H9 (cell line): ENCODE data around the gene CEP44. TPM values are rescaled to one million over a fixed set of nuclear protein-coding genes. Genes with fewer than 3 reads are reported as not detected.
"Not testable (repeated sequence)": the region's sequence is repeated elsewhere in the genome, so short reads cannot be mapped to it uniquely, and the experiment has no call there.

ENCODE experiments used
- DNase-seq: peaks from one replicate; pipeline ENCODE4 v3.0.0-alpha.2; 2017
- H2AFZ ChIP-seq: one replicate; pipeline ENCODE4 v1.6.1; 2013; ENCODE audit warnings: mild to moderate bottlenecking, low read length, control low read depth, moderate library complexity
- H2AK5ac ChIP-seq: 2 replicates; pipeline ENCODE4 v1.6.1; 2013; ENCODE audit warnings: low read length, control low read depth, mixed read lengths; ENCODE audit not compliant: insufficient read length
- H2BK120ac ChIP-seq: one replicate; pipeline ENCODE4 v1.6.1; 2013; ENCODE audit warnings: low read depth, mild to moderate bottlenecking, low read length, control low read depth, inconsistent platforms; ENCODE audit not compliant: poor library complexity, severe bottlenecking
- H2BK12ac ChIP-seq: 2 replicates; pipeline ENCODE4 v1.6.1; 2013; ENCODE audit warnings: low read length, control low read depth, mixed read lengths, low read depth; ENCODE audit not compliant: insufficient read length
- H2BK15ac ChIP-seq: 2 replicates; pipeline ENCODE4 v1.6.1; 2013; ENCODE audit warnings: low read depth, low read length, control low read depth
- H2BK20ac ChIP-seq: one replicate; pipeline ENCODE4 v1.6.1; 2013; ENCODE audit warnings: low read depth, mild to moderate bottlenecking, low read length, control low read depth, inconsistent platforms; ENCODE audit not compliant: poor library complexity, severe bottlenecking
- H2BK5ac ChIP-seq: 2 replicates; pipeline ENCODE4 v1.6.1; 2013; ENCODE audit warnings: low read length, control low read depth, mixed read lengths; ENCODE audit not compliant: insufficient read length
- H3K14ac ChIP-seq: 2 replicates; pipeline ENCODE4 v1.6.1; 2013; ENCODE audit warnings: low read length, control low read depth; ENCODE audit not compliant: insufficient read depth
- H3K18ac ChIP-seq: 2 replicates; pipeline ENCODE4 v1.6.1; 2013; ENCODE audit warnings: low read depth, mild to moderate bottlenecking, mixed read lengths, low read length, control low read depth; ENCODE audit not compliant: insufficient read length
- H3K23ac ChIP-seq: 2 replicates; pipeline ENCODE4 v1.6.1; 2013; ENCODE audit warnings: low read length, control low read depth, mixed read lengths, low read depth; ENCODE audit not compliant: insufficient read length
- H3K23me2 ChIP-seq: 2 replicates; pipeline ENCODE4 v1.6.1; 2013; ENCODE audit warnings: low read depth, mild to moderate bottlenecking, mixed read lengths, low read length, control low read depth; ENCODE audit not compliant: insufficient read length, poor library complexity, severe bottlenecking
- H3K27ac ChIP-seq: 2 replicates; pipeline ENCODE4 v1.5.1; 2013; ENCODE audit warnings: low read length, control low read depth, mixed read lengths, low read depth; ENCODE audit not compliant: insufficient read length
- H3K27me3 ChIP-seq: 2 replicates; pipeline ENCODE4 v1.6.1; 2013; ENCODE audit warnings: low read length, control low read depth, inconsistent platforms; ENCODE audit not compliant: insufficient read depth
- H3K4ac ChIP-seq: 2 replicates; pipeline ENCODE4 v1.6.1; 2013; ENCODE audit warnings: low read depth, mild to moderate bottlenecking, control low read depth, inconsistent platforms, low read length, moderate library complexity
- H3K4me1 ChIP-seq: 2 replicates; pipeline ENCODE4 v1.6.1; 2013; ENCODE audit warnings: low read length, control low read depth, inconsistent platforms; ENCODE audit not compliant: insufficient read depth
- H3K4me2 ChIP-seq: 2 replicates; pipeline ENCODE4 v1.6.1; 2013; ENCODE audit warnings: low read length, control low read depth, mixed read lengths; ENCODE audit not compliant: insufficient read length, insufficient read depth
- H3K56ac ChIP-seq: 2 replicates; pipeline ENCODE4 v1.6.1; 2013; ENCODE audit warnings: low read depth, mild to moderate bottlenecking, mixed read lengths, low read length, control low read depth; ENCODE audit not compliant: insufficient read length
- H3K79me1 ChIP-seq: 2 replicates; pipeline ENCODE4 v1.6.1; 2013; ENCODE audit warnings: low read depth, mild to moderate bottlenecking, moderate library complexity, low read length, control low read depth, inconsistent platforms; ENCODE audit not compliant: insufficient read depth, poor library complexity, severe bottlenecking
- H3K79me2 ChIP-seq: 2 replicates; pipeline ENCODE4 v1.6.1; 2013; ENCODE audit warnings: low read length, control low read depth, inconsistent platforms; ENCODE audit not compliant: insufficient read depth
- H3K9ac ChIP-seq: 2 replicates; pipeline ENCODE4 v1.6.1; 2013; ENCODE audit warnings: low read length, control low read depth, mixed read lengths; ENCODE audit not compliant: insufficient read length; ENCODE audit errors: extremely low read depth
- H3K9me3 ChIP-seq: one replicate; pipeline ENCODE4 v1.6.1; 2013; ENCODE audit warnings: low read depth, low read length, inconsistent platforms; ENCODE audit not compliant: control insufficient read depth
- H3T11ph ChIP-seq: one replicate; pipeline ENCODE4 v1.6.1; 2013; ENCODE audit warnings: mild to moderate bottlenecking, low read length, control low read depth, inconsistent platforms
- H4K20me1 ChIP-seq: one replicate; pipeline ENCODE4 v1.6.1; 2013; ENCODE audit not compliant: control insufficient read depth, insufficient read length, insufficient read depth
- H4K5ac ChIP-seq: 2 replicates; pipeline ENCODE4 v1.6.1; 2013; ENCODE audit warnings: low read depth, mild to moderate bottlenecking, mixed read lengths, low read length, control low read depth; ENCODE audit not compliant: insufficient read length
- H4K8ac ChIP-seq: replicated peaks from 2 replicates; pipeline ENCODE4 v1.6.1; 2013; ENCODE audit warnings: low read length, control low read depth, mixed read lengths, low read depth; ENCODE audit not compliant: insufficient read length
- H4K91ac ChIP-seq: 2 replicates; pipeline ENCODE4 v1.6.1; 2013; ENCODE audit warnings: low read depth, mild to moderate bottlenecking, moderate library complexity, mixed read lengths, low read length, control low read depth; ENCODE audit not compliant: insufficient read length
- H3K27ac Mint-ChIP-seq, 3 experiments: 2 replicates in 2 of 3; 3 replicates in 1 of 3; pipeline ENCODE4 v1.8.0; 2020 to 2021; ENCODE audit warnings: mixed read lengths in 3 of 3, mild to moderate bottlenecking in 1 of 3, moderate library complexity in 1 of 3
- H3K27me3 Mint-ChIP-seq: 2 replicates; pipeline ENCODE4 v1.8.0; 2021; ENCODE audit warnings: low read depth, mild to moderate bottlenecking, moderate library complexity, mixed read lengths
- H3K36me3 Mint-ChIP-seq, 3 experiments: 2 replicates in 2 of 3; 3 replicates in 1 of 3; pipeline ENCODE4 v1.8.0; 2020 to 2021; ENCODE audit warnings: low read depth in 3 of 3, mixed read lengths in 3 of 3; ENCODE audit not compliant: insufficient read depth in 1 of 3
- H3K4me1 Mint-ChIP-seq, 2 experiments: 2 replicates each; pipeline ENCODE4 v1.8.0; 2020; ENCODE audit warnings: mixed read lengths in 2 of 2
- H3K4me3 Mint-ChIP-seq, 2 experiments: 2 replicates in 1 of 2; 3 replicates in 1 of 2; pipeline ENCODE4 v1.8.0; 2020 to 2021; ENCODE audit warnings: mild to moderate bottlenecking in 2 of 2, mixed read lengths in 2 of 2, moderate library complexity in 1 of 2
- H3K9me3 Mint-ChIP-seq, 2 experiments: 2 replicates in 1 of 2; 3 replicates in 1 of 2; pipeline ENCODE4 v1.8.0; 2020; ENCODE audit warnings: mild to moderate bottlenecking in 2 of 2, mixed read lengths in 2 of 2, moderate library complexity in 1 of 2
- WGBS: extraction: QIAGEN DNeasy Blood & Tissue Kit; methylation state at CpG from one replicate; pipeline ENCODE4 v1.1.7; 2013; ENCODE audit warnings: missing lambda C conversion rate, low lambda C conversion rate, mixed read lengths; ENCODE audit not compliant: insufficient read length; ENCODE audit errors: extremely low coverage; 5-methylcytosine and 5-hydroxymethylcytosine counted together
- total RNA-seq: library from RNA; stranded (reverse); gene quantifications from 2 replicates; pipeline ENCODE4 v1.2.1, GENCODE V29; 2021
- TF ChIP-seq, protein P1 (sequence below): fragments of 200-600 bp; sonication (generic); conservative IDR thresholded peaks from 3 replicates; pipeline ENCODE4 v1.8.0; 2021; ENCODE audit warnings: antibody characterized with exemption, mild to moderate bottlenecking

Gene CEP44
- total RNA-seq, 1 experiment from 2014 or later = 16.5 TPM

DNA sequence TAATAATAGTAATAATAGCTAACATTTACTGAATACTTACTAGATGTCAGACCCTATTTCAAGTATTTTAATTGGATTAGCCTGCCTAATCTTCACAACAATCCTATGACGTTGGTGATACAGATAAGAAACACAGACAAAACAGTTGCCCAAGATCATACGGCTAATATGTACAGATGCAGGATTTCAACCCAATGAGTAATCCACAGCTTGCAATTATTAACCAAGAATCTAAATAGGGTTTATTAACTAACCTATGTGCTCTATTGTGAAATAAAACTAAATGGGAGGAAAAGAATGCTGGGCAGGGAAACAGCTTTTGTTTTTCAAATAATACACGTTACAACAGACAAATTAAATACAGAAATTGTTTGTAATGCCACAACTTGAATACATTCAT, 23.6 kb upstream of the CEP44 start:
- H4K20me1 ChIP-seq = peaks cover 3% of the 10 kb centered on the region
- no peak overlapping the region for H2BK15ac ChIP-seq
- TF ChIP-seq, protein P1, sequence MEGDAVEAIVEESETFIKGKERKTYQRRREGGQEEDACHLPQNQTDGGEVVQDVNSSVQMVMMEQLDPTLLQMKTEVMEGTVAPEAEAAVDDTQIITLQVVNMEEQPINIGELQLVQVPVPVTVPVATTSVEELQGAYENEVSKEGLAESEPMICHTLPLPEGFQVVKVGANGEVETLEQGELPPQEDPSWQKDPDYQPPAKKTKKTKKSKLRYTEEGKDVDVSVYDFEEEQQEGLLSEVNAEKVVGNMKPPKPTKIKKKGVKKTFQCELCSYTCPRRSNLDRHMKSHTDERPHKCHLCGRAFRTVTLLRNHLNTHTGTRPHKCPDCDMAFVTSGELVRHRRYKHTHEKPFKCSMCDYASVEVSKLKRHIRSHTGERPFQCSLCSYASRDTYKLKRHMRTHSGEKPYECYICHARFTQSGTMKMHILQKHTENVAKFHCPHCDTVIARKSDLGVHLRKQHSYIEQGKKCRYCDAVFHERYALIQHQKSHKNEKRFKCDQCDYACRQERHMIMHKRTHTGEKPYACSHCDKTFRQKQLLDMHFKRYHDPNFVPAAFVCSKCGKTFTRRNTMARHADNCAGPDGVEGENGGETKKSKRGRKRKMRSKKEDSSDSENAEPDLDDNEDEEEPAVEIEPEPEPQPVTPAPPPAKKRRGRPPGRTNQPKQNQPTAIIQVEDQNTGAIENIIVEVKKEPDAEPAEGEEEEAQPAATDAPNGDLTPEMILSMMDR = no peak
- H3K14ac ChIP-seq = no peak overlapping the region
- Mint-ChIP-seq H3K27ac (no peak overlapping the region), H3K27me3 (no peaks in the 10 kb centered on the region), H3K9me3 (no peaks in the 10 kb centered on the region), H3K4me3 (no peak overlapping the region), H3K36me3 (no peaks in the 10 kb centered on the region), H3K4me1 (no peaks in the 10 kb centered on the region)
- no peak overlapping the region for H4K8ac ChIP-seq
- no peak overlapping the region for H2BK12ac ChIP-seq
- no peaks in the 10 kb centered on the region for H3K79me2 ChIP-seq
- H2BK20ac ChIP-seq = no peak overlapping the region
- H4K5ac ChIP-seq = no peak overlapping the region
- H4K91ac ChIP-seq = no peak overlapping the region
- no peaks in the 10 kb centered on the region for H3K9me3 ChIP-seq
- no peak overlapping the region for H3K23ac ChIP-seq
- H2AFZ ChIP-seq = no peak overlapping the region
- no peaks in the 10 kb centered on the region for H3K4me1 ChIP-seq
- peaks cover 2% of the 10 kb centered on the region for H3K23me2 ChIP-seq
- H3K4me2 ChIP-seq = no peak overlapping the region
- H3K18ac ChIP-seq = no peak overlapping the region
- H3K27me3 ChIP-seq = no peaks in the 10 kb centered on the region
- H2BK120ac ChIP-seq = no peak overlapping the region
- no peak overlapping the region for H3K9ac ChIP-seq
- H2BK5ac ChIP-seq = no peak overlapping the region
- no peak overlapping the region for H3T11ph ChIP-seq
- H3K4ac ChIP-seq = no peak overlapping the region
- no peaks in the 10 kb centered on the region for H3K79me1 ChIP-seq
- no peak for DNase-seq
- no CpG with 5 or more reads among the region's 3 CpGs for WGBS
- no peak overlapping the region for H3K56ac ChIP-seq
- H3K27ac ChIP-seq = no peak overlapping the region
- H2AK5ac ChIP-seq = no peak overlapping the region

DNA sequence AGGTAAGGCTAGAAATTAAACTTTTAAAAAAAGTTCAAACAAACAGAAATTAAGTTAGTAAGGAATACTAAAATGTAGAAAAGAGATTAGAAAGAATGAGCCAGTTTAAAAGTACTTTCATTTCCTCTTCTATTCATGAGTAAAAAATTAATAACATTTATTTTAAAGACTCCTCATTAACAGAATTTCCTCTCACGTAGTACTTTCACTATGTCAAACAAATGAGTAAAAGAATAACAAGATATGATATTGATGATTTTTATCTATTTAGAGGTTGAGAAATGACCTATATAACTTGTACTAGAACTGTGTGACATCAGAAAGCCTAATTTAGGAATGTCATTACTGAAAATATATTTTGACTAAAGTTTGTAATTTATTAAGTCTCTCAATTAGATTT, 22.3 kb upstream of the CEP44 start:
- not testable (repeated sequence) for H2BK5ac ChIP-seq, H2AK5ac ChIP-seq, H3K27me3 Mint-ChIP-seq, H3K9ac ChIP-seq, H3K4me3 Mint-ChIP-seq, H3K4me2 ChIP-seq, H2BK20ac ChIP-seq, H4K8ac ChIP-seq, H3K4ac ChIP-seq, H3K4me1 ChIP-seq, H3K36me3 Mint-ChIP-seq, H3K27me3 ChIP-seq, H4K5ac ChIP-seq, DNase-seq, H3K27ac Mint-ChIP-seq, H2BK12ac ChIP-seq, H3K9me3 ChIP-seq, H3T11ph ChIP-seq, H3K79me1 ChIP-seq, H3K9me3 Mint-ChIP-seq, H3K79me2 ChIP-seq, H3K27ac ChIP-seq, H2BK120ac ChIP-seq, H2BK15ac ChIP-seq, H4K20me1 ChIP-seq, H3K56ac ChIP-seq, H2AFZ ChIP-seq, H3K23ac ChIP-seq, H3K18ac ChIP-seq, H4K91ac ChIP-seq, H3K4me1 Mint-ChIP-seq, H3K23me2 ChIP-seq, H3K14ac ChIP-seq
- WGBS = no CpG with 5 or more reads among the region's 1 CpG
